ENCODE measurements around the gene AGAP6.
"Not testable (repeated sequence)": the region's sequence is repeated elsewhere in the genome, so short reads cannot be mapped to it uniquely, and the experiment has no call there.

DNA sequence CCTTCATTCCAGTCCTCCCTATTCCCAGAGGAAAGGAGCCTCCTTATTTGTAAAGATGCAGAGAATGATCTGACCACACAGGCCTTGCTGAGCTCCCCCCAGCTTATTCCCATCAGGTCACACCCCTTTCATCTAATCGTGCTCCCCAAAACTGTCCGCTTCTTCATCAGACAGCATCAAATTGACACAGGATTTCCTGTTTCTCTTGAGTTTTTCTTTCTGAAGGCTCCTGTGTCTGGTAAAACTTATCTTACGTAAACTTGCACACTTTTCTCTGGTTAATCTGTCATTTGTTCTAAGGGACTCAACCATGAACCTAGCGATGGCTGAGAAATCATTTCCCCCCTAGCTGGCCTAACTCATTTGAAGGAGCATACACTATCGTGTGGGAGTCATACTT lies 59.4 kb downstream of the AGAP6 start:
- TF ChIP-seq CTCF, POLR2AphosphoS5, POLR2A (IDR thresholded peaks at IDR 0.05): not testable (repeated sequence)
